ENCODE results near the gene CCDC88C.

DNA sequence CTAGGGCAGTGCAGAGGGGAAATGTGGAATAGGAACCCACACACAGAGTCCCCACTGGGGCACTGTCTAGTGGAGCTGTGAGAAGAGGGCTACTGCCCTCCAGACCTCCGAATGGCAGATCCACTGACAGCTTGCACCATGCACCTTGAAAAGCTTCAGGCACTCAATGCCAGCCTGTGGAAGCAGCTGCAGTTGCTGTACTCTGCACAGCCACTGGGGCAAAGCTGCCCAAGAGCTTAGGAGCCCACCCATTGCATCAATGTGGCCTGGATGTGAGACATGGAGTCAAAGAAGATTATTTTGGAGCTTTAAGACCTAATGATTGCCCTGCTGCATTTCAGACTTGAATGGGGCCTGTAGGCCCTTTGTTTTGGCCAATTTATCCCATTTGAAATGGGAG is 21.7 kb upstream of the CCDC88C start:
- no peak for TF ChIP-seq CTCF (IDR thresholded peaks at IDR 0.05 in 4 of 5, conservative IDR thresholded peaks at IDR 0.05 in 1 of 5)
- TF ChIP-seq POLR2A (IDR thresholded peaks at IDR 0.05), result no peak
